Neutrophil (primary cell): ENCODE measurements around the gene ANKRD39.

Experiments used
- H3K27ac ChIP-seq: fragments of 200-600 bp; sonication (generic); 2 replicates; pipeline ENCODE4 v1.5.1; 2016; ENCODE audit warnings: mild to moderate bottlenecking, moderate library complexity
- H3K27me3 ChIP-seq: fragments of 200-600 bp; sonication (generic); 2 replicates; pipeline ENCODE4 v1.6.0; 2016; ENCODE audit warnings: mild to moderate bottlenecking
- H3K36me3 ChIP-seq: fragments of 200-600 bp; sonication (generic); 2 replicates; pipeline ENCODE4 v1.5.1; 2017
- H3K4me1 ChIP-seq, 2 experiments: fragments of 200-600 bp in 1 of 2; sonication (generic) in 1 of 2; 1 replicate in 1 of 2; 2 replicates in 1 of 2; pipeline versions ENCODE4 v1.5.1 to v1.6.1; 2013 to 2016; ENCODE audit warnings: low read depth in 1 of 2, low read length in 1 of 2, mild to moderate bottlenecking in 1 of 2, moderate library complexity in 1 of 2; ENCODE audit not compliant: control insufficient read depth in 1 of 2, insufficient read depth in 1 of 2
- H3K4me3 ChIP-seq, 2 experiments: fragments of 200-600 bp in 1 of 2; sonication (generic) in 1 of 2; 1 replicate in 1 of 2; 2 replicates in 1 of 2; pipeline ENCODE4 v1.5.1; 2013 to 2016; ENCODE audit warnings: low read depth in 1 of 2, low read length in 1 of 2, mild to moderate bottlenecking in 1 of 2, moderate library complexity in 1 of 2
- H3K9me3 ChIP-seq: fragments of 200-600 bp; sonication (generic); 2 replicates; pipeline ENCODE4 v1.5.1; 2016
- CTCF ChIP-seq: fragments of 200-600 bp; sonication (generic); IDR thresholded peaks from 2 replicates; pipeline ENCODE4 v1.5.1; 2016; ENCODE audit warnings: antibody characterized with exemption

Gene ANKRD39

GRCh38 chr2:96899413-96899741 lies 41.6 kb upstream of the ANKRD39 start:
- Histone ChIP-seq H3K27me3 (peaks cover 29% of the 10 kb centered on the region), H3K27ac (no peak overlapping the region), H3K36me3 (no peaks in the 10 kb centered on the region), H3K4me3 (no peak overlapping the region), H3K9me3 (no peaks in the 10 kb centered on the region), H3K4me1 (no peaks in the 10 kb centered on the region)
- no peak for TF ChIP-seq CTCF

- H3K36me3 ChIP-seq = no peaks in the 10 kb centered on the region
These were observed 41.0 kb upstream of the ANKRD39 start for GRCh38 chr2:96898641-96899412.

GRCh38 chr2:96898135-96898505 lies 40.3 kb upstream of the ANKRD39 start:
- H3K36me3 ChIP-seq = no peaks in the 10 kb centered on the region
- H3K27me3 ChIP-seq = peaks cover 19% of the 10 kb centered on the region
- no peaks in the 10 kb centered on the region for H3K4me1 ChIP-seq
- TF ChIP-seq CTCF = no peak
- no peak overlapping the region for H3K4me3 ChIP-seq
- no peaks in the 10 kb centered on the region for H3K9me3 ChIP-seq
- H3K27ac ChIP-seq = no peak overlapping the region

More at GRCh38 chr2:96898641-96899412, 41.0 kb upstream of the ANKRD39 start:
- Histone ChIP-seq H3K4me3 (no peak overlapping the region), H3K4me1 (no peaks in the 10 kb centered on the region), H3K27me3 (peaks cover 25% of the 10 kb centered on the region), H3K9me3 (no peaks in the 10 kb centered on the region), H3K27ac (no peak overlapping the region)
- TF ChIP-seq CTCF = no peak

GRCh38 chr2:96897491-96898134 lies 39.8 kb upstream of the ANKRD39 start:
- H3K36me3 ChIP-seq = no peaks in the 10 kb centered on the region
- H3K27ac ChIP-seq = no peak overlapping the region
- H3K27me3 ChIP-seq = peaks cover 19% of the 10 kb centered on the region
- no peaks in the 10 kb centered on the region for H3K9me3 ChIP-seq
- no peak overlapping the region for H3K4me3 ChIP-seq
- TF ChIP-seq CTCF = no peak
- no peaks in the 10 kb centered on the region for H3K4me1 ChIP-seq

GRCh38 chr2:96895746-96896651 lies 38.2 kb upstream of the ANKRD39 start:
- H3K4me1 ChIP-seq = no peaks in the 10 kb centered on the region
- H3K27me3 ChIP-seq = peaks cover 19% of the 10 kb centered on the region
- no peak overlapping the region for H3K27ac ChIP-seq
- no peaks in the 10 kb centered on the region for H3K9me3 ChIP-seq
- H3K36me3 ChIP-seq = no peaks in the 10 kb centered on the region
- TF ChIP-seq CTCF = no peak
- H3K4me3 ChIP-seq = no peak overlapping the region
